AG04450 (cell line): ENCODE results near the gene PDE1C. TPM values are rescaled to one million over a fixed set of nuclear protein-coding genes. Genes with fewer than 3 reads are reported as not detected.

ENCODE experiments used
- CTCF ChIA-PET: fragments of 300-600, 350-600 bp; formaldehyde crosslinking; extraction: SDS; loops from one replicate; lab custom pipeline; 2022; ENCODE audit warnings: antibody characterized with exemption, inconsistent platforms; lab: Charles Lee
- POLR2A ChIA-PET: fragments of 350-600 bp; formaldehyde crosslinking; extraction: SDS; loops from one replicate; lab custom pipeline; 2021; ENCODE audit warnings: antibody characterized with exemption, inconsistent platforms; lab: Yijun Ruan, JAX
- DNase-seq: peaks from one replicate; pipeline ENCODE4 v3.0.0-alpha.2; 2011; ENCODE audit warnings: low read depth, low spot score
- H3K27ac ChIP-seq: one replicate; pipeline ENCODE4 v1.5.1; 2012; ENCODE audit warnings: low read depth, low read length, control low read depth
- H3K27me3 ChIP-seq: one replicate; pipeline ENCODE4 v1.6.0; 2012; ENCODE audit warnings: low read length; ENCODE audit not compliant: control insufficient read depth, insufficient read depth
- H3K4me3 ChIP-seq: 2 replicates; pipeline ENCODE4 v1.5.1; 2011; ENCODE audit warnings: mild to moderate bottlenecking, low read depth, low read length, control low read depth
- H3K9me3 ChIP-seq: 2 replicates; pipeline ENCODE4 v1.5.1; 2012; ENCODE audit warnings: low read length; ENCODE audit not compliant: control insufficient read depth, insufficient read depth
- polyA plus RNA-seq: library from polyadenylated mRNA; depleted of rRNA; stranded (reverse); fragments of >200 nt; gene quantifications from 2 replicates; pipeline ENCODE4 v1.2.3, GENCODE V29; 2011
- TF ChIP-seq, protein P1 (sequence below): IDR thresholded peaks from 2 replicates; pipeline ENCODE4 v1.5.1; 2011; ENCODE audit warnings: low read depth, low read length, control low read depth, inconsistent platforms

Gene PDE1C
- polyA plus RNA-seq, 1 experiment, result 3.8 TPM

GRCh38 chr7:31751726-31752125 lies 318.5 kb downstream of the PDE1C start:
- H3K4me3 ChIP-seq, result no peak overlapping the region
- POLR2A ChIA-PET, result no interaction called here
- CTCF ChIA-PET, result no interaction called here

GRCh38 chr7:31748084-31748483 lies 322.1 kb downstream of the PDE1C start:
- TF ChIP-seq, protein P1, sequence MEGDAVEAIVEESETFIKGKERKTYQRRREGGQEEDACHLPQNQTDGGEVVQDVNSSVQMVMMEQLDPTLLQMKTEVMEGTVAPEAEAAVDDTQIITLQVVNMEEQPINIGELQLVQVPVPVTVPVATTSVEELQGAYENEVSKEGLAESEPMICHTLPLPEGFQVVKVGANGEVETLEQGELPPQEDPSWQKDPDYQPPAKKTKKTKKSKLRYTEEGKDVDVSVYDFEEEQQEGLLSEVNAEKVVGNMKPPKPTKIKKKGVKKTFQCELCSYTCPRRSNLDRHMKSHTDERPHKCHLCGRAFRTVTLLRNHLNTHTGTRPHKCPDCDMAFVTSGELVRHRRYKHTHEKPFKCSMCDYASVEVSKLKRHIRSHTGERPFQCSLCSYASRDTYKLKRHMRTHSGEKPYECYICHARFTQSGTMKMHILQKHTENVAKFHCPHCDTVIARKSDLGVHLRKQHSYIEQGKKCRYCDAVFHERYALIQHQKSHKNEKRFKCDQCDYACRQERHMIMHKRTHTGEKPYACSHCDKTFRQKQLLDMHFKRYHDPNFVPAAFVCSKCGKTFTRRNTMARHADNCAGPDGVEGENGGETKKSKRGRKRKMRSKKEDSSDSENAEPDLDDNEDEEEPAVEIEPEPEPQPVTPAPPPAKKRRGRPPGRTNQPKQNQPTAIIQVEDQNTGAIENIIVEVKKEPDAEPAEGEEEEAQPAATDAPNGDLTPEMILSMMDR, result no peak

More at GRCh38 chr7:31751726-31752125, 318.5 kb downstream of the PDE1C start:
- no peak for DNase-seq
- Histone ChIP-seq H3K27ac (no peak overlapping the region), H3K9me3 (peaks cover 3% of the 10 kb centered on the region; the same call in 1 of the 2 replicates), H3K27me3 (no peaks in the 10 kb centered on the region)
- TF ChIP-seq, protein P1, result no peak

DNA sequence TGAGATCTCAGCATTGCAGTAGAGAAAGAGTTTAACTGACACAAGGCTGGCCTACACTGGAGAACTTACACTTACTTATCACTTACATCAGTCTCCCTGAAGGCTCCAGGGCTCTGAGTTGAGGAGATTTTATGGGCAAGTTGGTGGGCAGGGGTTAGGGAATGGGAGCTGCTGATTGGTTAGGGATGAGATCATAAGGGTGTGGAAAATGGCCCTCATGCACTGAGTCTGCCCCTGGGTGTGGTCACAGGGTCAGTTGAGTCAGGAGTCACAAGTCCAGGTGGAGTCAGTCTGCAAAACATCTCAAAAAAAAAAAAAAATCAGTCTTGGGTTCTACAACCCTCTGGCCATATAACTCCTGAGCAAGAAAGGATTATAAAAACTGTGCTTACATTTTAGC lies 322.7 kb downstream of the PDE1C start:
- no peak overlapping the region for H3K4me3 ChIP-seq
- ChIA-PET CTCF (interaction anchor here (2.8 kb wide), 1 partner anchor 457 kb away, joined by 13 read pairs; no protein-coding TSS in a partner anchor), POLR2A (no interaction called here)
- H3K27ac ChIP-seq, result no peak overlapping the region
- no peaks in the 10 kb centered on the region for H3K9me3 ChIP-seq
- DNase-seq, result no peak
- H3K27me3 ChIP-seq, result no peaks in the 10 kb centered on the region
- TF ChIP-seq, protein P1, result no peak

More at GRCh38 chr7:31748084-31748483, 322.1 kb downstream of the PDE1C start:
- no peak for DNase-seq
- no peaks in the 10 kb centered on the region for H3K27me3 ChIP-seq
- ChIA-PET CTCF (interaction anchor here (0.5 to 2.8 kb wide), 2 partner anchors 457 to 459 kb away, joined by 3 to 13 read pairs; no protein-coding TSS in a partner anchor), POLR2A (no interaction called here)
- no peak overlapping the region for H3K4me3 ChIP-seq
- H3K9me3 ChIP-seq, result no peaks in the 10 kb centered on the region
- H3K27ac ChIP-seq, result no peak overlapping the region

GRCh38 chr7:31744294-31744874 lies 325.8 kb downstream of the PDE1C start:
- Histone ChIP-seq H3K9me3 (no peaks in the 10 kb centered on the region), H3K4me3 (no peak overlapping the region), H3K27me3 (no peaks in the 10 kb centered on the region), H3K27ac (no peak overlapping the region)
- peak; percentile 36 for DNase-seq
- POLR2A ChIA-PET, result no interaction called here
- TF ChIP-seq, protein P1, result peak; percentile 83
- CTCF ChIA-PET, result interaction anchor here (0.6 to 3.7 kb wide), 17 partner anchors 10 to 1971 kb away, joined by 3 to 137 read pairs (median 3); no protein-coding TSS in a partner anchor

DNA sequence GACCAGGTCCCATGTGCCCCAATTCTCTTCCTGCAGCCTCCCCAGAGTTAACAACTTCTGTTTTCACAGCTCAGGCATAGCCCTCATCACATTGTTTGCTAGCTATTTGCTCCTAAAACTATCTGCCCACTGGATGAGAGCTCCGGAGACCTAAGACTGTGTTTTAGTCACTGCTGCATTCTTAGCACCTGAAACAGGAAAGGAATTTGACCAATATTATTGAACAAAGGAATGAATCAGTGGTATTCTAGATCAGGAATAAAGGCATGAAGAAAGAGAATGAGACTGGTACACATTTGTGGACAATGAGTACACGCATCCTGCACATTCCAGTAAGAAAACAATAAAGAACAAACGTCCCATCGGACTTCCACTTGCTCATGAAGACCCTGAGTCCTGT lies 328.4 kb downstream of the PDE1C start:
- Histone ChIP-seq H3K27ac (no peak overlapping the region), H3K9me3 (no peaks in the 10 kb centered on the region; the same call in 1 of the 2 replicates), H3K4me3 (no peak overlapping the region), H3K27me3 (no peaks in the 10 kb centered on the region)
- POLR2A ChIA-PET, result interaction anchor here (0.5 kb wide), 1 partner anchor 297 kb away, joined by 3 read pairs; no protein-coding TSS in a partner anchor
- DNase-seq, result no peak
- TF ChIP-seq, protein P1, result no peak
- CTCF ChIA-PET, result interaction anchor here (1.0 to 1.8 kb wide), 4 partner anchors 463 to 738 kb away, joined by 3 to 15 read pairs (median 8); no protein-coding TSS in a partner anchor
